Stimulated activated naive CD4-positive, alpha-beta T cell (primary cell): ENCODE results near the gene PLEKHM1.

Experiments
- DNase-seq, 6 experiments: peaks; one replicate each; lab custom pipeline; 2025; lab: John Stamatoyannopoulos, UW

The PLEKHM1 gene

GRCh38 chr17:45398800-45399199 is 91.7 kb downstream of the PLEKHM1 start:
- DNase-seq: no peak

- no peak for DNase-seq
These were observed 92.7 kb downstream of the PLEKHM1 start for GRCh38 chr17:45397796-45398195.

DNA sequence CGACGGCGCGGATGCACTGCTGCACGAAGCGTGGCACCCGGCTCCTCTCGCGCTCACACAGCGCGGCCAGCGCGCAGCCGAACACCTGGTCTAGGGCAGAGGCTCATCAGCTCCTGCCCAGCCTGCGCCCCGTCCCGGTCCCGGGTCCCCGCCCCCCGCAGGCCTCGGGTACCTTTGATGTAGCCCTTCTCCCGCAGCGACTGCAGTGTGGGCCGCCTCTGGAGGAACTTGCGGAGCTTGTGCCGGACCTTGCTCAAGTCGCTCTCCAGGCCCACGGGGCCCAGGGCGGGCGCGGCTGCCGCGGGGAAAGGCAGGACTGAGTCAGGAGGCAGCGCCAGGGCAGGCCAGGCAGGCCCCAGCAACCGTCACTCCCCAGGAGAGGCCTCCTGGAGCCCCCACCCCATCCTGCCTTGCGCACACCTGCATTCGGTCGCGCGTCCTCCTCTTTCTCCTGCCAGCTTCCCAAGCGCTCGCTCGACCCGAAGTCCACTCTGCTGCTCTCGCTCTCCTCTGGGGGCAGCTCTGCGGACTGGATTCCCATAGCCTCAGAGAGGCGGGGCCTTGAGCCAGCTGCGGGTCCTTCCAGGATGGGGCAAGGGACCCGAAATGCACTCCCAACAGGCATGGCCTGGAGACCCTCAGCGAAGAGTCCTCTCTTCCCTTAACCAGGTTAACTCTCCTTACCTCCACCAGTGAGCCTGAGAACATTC is 93.9 kb downstream of the PLEKHM1 start:
- DNase-seq: no peak

DNA sequence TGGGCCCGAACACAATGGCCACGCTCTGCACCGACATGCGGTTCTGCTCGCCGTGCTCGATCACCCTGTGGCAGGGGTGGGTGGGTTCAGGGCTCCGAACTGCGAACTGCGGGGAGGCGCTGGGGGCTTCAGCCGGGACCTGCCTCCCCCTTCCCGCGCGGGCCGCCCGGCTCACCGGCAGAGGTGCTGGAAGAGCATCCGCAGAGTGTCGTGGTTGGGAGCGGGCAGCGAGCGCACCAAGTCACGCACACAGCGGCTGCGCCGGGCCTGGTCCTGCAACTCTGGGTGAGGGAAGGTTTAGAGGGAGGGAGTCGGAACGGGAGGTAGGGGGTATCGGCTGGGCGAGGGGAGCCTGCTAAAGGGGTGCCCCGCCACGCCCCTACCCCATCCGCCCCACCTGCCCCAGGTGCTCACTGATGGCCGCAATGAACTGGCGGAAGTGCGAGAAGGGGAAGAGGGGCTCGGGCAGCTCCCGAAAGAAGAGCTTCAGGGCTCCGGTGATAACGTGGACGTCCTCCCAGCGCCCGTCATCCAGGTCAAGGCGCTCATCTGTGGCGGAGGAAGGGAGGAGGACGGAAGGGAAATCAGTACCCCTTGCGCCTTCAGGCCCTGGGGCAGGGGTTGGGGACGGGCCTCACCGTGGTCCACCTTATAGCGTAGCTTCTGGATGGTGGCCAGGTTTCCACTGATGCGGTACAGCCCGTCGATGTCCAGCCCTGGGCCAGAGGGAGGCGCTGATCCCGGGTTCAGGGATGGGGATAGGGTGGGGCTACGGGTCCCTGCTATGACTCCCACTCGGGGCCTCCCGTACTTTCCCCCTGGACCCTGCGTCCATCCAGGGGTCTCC is 94.7 kb downstream of the PLEKHM1 start:
- no peak for DNase-seq

DNA sequence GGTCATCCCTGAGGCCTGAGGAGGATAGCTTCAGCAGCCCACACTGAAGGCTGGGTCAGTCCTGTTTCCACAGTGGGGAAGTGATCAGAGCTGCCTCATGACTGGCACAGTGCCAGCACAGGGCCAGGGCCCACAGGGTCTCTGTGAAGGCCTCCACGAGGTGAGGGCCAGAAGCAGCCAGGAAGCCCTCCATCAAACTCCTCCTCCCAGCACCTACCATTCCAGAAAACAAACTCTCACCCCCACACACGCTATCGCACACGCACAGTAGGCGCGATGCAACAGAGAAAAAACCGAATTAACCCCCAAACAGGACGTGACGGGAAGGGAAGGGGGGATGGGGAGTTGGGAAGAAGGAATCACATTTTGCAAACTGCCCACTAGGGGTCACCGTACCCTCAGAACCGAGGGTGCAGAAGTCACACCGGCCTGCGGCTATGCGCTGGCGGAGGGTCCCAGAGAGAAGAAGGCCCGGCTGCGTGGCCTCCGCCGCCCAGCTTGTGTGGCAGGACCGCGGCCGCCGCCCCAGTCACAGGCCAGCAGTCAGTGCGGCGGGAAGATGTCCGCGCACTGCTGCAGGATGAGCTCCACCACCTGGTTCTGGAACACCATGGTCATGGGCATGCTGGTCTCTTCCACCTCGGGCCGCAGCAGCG is 95.5 kb downstream of the PLEKHM1 start:
- peak in 4 of 6 experiments; percentile 26 to 50 (median 36) for DNase-seq

GRCh38 chr17:45394564-45394912 is 96.0 kb downstream of the PLEKHM1 start:
- DNase-seq: no peak

- DNase-seq: no peak
These were observed 96.4 kb downstream of the PLEKHM1 start for GRCh38 chr17:45394091-45394490.

GRCh38 chr17:45393411-45393810 is 97.1 kb downstream of the PLEKHM1 start:
- DNase-seq: no peak

DNA sequence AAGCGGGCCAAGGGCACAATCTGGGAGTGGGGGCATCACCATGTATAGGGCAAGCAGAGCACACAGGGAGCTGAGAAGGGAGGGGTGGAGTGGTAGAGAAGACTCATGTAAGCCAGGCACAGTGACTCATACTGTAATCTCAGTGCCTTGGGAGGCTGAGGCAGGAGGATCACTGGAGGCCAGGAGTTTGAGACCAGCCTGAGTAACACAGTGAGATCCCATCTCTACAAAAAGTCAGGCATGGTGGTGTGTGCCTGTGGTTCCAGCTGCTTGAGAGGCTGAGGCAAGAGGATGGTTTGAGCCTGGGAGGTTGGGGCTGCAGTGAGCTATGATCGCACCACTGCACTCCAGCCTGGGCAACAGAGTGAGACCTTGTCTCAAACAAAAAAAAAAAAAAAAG is 98.6 kb downstream of the PLEKHM1 start:
- no peak for DNase-seq

- DNase-seq: no peak
These were observed 99.2 kb downstream of the PLEKHM1 start for GRCh38 chr17:45391291-45391690.

- DNase-seq: no peak
These were observed 101.2 kb downstream of the PLEKHM1 start for GRCh38 chr17:45389354-45389753.

- DNase-seq: no peak
These were observed 101.8 kb downstream of the PLEKHM1 start for GRCh38 chr17:45388604-45389325.

GRCh38 chr17:45387739-45388138 is 102.8 kb downstream of the PLEKHM1 start:
- no peak for DNase-seq

- no peak for DNase-seq
These were observed 104.3 kb downstream of the PLEKHM1 start for GRCh38 chr17:45386178-45386577.
